NCI-H1694 treated with DMSO at 0.1 percent for 48 hours (cell line): ENCODE data around the gene KDM5B.
"Not testable (repeated sequence)": the region's sequence is repeated elsewhere in the genome, so short reads cannot be mapped to it uniquely, and the experiment has no call there.

Experiments
- DNase-seq: peaks from one replicate; lab custom pipeline; 2025; lab: John Stamatoyannopoulos, UW

The KDM5B gene

DNA sequence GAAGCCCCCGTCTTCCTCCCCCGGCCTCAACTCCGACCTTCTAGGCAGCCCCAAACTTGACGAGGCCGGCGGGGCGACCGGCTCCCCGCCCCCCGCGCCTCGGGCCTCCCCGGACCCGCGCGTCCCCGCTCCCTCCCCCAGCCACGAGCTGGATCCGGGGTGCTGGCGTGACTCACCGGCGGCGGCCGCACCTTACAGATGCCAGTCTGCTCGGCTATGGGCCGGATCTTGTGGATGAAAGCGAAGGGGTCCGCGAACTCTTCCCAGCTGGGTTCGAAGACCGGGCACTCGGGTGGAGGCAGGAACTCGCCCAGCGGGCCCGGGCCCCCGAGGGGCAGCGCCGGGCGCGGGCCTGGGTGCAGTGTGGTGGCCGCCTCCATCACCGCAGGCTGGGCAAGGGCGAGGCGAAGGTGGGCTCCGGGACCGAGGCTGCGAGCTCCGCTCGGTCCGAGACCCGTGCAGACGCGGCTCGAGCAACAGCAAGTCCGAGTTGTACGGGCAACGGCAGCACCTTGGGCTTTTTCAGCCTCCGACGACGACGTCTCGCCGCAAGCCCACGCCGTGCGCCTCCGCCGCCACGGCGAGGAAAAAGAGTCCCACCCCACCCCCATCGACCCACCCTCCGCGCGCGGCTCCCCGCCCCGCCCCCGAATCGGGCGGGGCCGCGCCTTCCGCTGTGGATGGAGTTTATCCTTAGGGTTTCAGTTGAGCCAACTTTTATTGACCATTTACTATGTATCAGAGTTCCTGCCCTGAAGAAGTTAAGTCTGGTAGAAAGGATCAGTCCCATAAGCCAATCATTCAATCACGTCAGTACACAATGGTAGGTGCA, at the start of gene KDM5B:
Gene KDM5B, minus strand, starts transcription at position 496 of the 832 bp plus-strand sequence. Its CDS starts 116 bp downstream, at position 380.
- DNase-seq, result no peak

DNA sequence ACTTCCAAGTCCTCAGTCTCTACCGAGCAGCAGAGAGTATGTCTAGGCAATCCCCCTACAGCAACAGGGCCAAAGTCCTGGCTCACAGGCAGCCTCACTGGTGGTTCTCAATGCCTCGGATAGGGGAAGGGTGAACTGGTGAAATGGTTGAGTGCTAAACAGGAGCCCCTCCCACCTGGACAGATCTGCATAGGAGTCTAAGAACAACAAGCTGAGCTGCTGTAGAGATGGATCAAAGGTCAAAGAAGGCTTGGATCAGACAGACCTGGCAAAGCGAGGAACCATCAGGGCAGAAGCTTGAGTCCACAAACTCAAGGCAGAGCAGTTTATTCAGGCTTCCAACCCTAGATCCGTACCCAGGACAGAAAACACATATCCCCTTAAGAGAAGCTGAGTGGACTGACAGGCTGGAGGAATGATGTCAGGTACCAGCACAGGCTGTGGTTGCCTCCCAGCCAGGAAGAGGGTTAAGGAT, 49.0 kb upstream of the KDM5B start:
- no peak for DNase-seq

DNA sequence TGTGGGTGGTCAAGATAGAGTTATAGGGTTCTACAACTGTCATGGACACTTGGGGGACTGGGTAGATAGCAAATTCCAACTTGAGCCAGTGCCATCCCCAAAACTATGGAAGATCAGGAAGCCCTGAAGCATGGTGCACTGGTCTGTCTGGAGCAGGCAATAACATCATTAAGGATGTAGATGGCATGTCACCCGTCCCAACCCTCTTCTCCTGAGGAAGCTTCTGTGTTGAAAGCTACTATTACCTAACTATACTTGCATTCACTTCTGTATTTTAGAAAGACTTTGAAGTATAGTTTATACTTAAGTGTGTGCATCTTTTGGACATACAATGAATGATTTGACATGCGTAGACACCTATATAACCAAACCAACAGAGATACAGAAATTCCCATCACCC, 47.8 kb upstream of the KDM5B start:
- DNase-seq, result no peak

DNA sequence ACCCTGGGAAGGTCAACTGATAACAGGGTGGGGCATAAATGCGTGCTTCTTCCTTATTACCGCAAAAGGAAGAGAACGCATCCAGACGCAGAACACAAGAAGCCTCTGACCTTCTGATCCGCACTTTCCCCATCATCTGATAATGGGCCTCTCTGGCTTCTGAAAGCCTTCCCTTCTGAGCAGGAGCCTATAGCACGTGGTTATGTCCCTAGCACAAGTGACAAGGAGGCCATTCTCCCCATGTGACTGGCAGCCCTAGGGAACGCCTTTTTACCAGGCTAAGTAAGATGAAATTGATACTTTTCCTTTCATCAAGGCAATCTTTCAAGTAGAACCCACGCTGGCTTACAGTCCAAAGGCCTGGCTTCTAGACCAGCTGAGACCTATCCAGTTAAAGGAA, 46.6 kb upstream of the KDM5B start:
- DNase-seq, result no peak

DNA sequence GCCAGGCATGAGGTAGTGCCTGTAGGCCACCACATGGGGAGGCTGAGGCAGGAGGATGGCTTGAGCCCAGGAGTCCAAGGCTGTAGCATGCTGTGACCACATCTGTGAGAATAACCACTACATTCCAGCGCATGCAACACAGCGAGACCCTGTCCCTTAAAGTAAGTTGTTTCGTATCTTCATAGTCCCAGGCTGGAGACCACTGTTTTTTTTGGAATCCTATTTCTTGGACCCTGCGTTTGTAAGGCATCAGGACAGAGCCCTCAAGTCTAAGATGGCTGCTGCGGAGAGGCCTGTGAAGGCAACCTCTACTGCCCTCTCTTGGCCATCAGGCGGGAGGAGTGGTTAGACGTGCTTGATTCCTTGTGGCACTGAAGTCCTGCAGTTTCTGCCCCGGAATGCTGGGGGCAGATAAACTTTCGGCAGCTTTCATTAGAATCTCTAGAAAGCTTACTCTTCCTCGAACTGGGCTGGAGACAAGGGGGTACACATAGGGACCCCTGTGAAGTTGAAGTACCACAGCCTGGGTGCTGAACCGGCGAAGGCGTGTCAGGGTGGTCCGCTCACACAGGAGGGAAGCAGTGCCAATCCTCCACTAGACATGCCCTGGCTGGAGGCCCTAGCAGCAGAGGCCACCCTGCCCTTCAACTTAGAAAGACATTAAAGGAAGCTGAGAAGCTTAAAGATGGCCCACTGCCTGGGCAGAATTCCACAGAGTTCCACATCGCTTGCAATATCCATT, 44.1 kb upstream of the KDM5B start:
- no peak for DNase-seq

DNA sequence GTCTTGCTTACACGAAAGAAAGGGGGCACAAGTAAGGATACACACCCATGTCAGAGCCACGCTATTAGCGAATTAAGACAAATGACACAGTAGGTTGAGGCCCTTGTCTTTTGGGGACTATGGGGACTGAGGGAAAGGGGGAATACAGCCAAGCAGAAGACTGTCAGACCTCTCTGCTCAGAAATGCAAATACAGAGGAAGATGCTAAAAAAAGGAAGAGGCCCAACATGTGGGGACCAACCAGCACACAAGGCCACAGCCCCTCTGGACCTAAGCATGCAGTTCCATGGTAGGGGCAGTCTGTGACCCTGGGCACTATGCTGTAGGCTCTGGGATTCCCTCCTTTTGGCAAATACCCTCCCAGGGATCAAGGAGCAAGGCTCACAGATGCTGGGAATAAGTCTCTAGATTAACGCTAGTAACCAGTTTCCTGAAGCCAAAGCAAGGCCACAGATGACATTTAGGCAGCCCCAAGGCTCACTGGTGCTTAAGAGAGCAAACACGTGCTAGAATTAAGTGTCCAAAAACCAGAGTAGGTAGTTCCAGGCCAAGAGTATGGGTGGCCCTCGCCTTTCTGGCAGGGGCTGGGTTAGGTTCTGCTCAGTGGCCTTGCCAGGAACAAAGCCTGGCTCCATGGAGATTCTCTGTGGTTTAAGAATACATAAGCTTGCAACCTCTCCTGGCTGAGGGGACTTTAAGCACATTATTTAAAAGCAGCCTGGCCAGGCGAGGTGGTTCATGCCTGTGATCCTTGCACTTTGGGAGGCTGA, 42.6 kb upstream of the KDM5B start:
- DNase-seq, result no peak

DNA sequence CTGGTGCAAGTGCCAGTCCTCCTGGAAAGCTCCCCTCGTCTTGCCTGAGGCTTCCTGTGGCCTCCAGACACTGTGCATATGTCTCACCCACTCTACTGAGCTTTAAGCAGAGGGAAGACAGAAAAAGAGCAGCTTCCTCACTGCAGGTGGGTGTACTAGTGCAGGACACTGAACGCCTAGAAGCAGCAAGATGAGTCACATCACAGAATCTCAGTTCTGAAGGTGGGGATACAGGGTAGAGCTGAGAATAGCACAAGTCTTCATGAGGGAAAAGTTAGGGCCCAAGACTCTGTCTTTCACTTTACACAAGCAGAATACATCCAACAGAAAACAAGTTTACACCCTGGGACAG, 39.9 kb upstream of the KDM5B start:
- no peak for DNase-seq

DNA sequence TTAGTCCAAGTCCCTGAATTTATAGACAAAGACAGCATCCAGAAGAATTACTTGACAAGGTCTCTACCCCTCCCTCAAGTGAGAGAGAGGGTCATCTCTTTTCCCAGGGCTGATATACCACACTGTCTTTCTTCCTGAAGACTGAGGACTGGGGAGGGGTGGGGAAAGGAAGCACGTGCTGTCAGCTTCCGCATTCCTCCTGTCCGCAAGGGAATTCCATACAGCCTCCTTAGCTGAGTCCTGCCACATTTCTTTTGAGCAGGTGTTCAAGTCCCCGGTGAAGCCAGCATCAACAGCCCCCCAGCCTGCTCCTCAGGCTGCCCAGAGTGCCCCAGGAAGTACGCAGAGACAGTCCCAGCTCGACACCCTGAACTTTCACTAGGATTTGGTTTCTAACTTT, 36.7 kb upstream of the KDM5B start:
- DNase-seq, result no peak

DNA sequence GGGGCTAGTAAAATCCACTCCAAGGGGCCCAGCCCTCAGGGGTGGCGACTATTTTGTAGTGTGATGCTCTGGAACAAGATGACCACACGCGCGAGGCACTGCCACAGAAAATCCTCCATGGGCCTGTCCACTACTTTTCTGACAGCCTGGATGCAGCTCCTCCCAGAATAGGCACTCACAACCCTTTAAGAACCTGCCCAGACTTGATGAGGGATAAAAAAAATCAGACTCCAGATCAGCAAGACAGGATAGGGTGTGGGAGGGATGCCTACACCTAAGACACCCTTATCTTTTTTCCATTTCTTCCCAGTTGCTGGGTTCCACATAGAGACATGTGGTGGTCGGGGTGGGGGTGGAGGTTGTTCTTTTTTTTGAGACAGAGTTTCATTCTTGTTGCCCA, 36.0 kb upstream of the KDM5B start:
- DNase-seq, result no peak

DNA sequence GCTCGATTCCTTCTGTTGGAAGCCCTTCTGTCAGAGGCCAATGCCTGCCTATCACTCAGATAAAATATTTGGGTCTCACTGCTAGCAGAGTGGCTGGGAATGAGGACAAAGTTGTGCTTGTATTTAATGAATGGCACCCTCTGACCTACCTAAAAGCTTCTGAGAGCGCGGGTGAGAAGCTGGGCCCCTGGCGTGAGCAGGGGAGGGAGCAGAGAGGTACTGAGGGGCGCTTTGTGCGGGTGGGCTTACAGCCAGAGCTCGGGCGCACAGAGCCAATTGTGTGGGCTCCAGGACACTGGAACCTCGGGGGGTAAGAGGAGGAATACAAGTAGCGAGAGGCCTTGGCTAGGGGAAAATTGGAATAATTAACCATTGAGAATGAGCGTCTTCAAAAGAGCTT, 34.9 kb upstream of the KDM5B start:
- no peak for DNase-seq

DNA sequence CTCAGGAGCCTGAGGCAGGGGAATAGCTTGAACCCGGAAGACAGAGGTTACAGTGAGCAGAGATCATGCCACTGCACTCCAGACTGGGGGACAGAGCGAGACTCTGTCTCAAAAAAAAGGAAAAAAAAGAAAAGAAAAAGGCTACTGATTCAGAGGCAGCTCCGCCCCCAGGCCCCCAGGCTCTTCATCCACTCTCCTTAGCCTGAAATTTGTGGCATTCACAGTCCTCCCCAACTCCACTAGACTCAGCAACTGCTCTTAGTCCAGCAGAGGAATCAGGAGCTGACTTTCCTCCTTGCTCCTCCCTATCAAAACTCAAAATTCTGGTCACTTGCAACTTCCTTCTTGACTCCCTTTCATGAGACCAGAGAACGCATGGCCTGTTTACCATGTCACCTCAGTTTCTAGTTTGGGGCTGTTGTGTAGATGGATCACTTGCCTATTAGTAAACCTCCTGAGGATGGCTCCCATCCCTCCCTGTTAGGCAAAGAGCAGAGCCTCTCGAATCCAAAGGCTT, 29.6 kb upstream of the KDM5B start:
- DNase-seq, result no peak

DNA sequence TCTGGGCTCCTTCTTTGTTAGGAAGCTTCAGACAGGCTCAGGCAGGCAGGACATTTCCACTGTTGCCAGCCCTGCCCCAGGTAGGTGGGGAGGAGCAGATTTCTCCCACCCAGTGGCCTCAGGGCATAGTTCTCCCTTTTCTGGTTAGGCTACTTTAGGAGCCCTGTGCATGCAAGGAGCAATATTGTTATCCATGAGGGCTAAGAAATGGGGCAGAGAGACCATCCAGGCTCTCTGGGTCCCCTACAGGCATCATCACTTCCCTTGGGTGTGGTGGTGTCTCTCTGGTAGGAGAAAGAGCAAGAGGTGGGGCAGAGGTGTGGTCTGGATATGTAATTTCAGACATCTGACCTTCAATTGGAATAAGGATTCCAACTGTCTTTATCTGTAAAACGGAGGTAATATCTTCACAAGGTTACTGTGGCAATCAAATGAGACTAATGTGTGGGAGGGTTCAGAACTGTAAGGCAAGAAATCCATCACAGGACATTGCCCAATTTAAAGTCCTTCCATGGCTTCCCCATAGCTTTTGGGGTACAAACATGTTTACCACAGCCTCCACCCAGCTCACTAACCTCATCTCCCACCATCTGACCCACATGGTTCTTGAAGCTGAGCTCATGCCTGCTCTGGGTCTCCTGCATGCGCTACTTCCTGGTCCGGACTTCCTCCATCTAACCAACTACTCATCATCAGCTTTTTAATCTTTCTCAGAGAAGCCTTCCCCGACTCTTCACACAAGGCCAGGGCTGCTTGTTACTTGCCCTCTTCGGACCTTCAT, 28.6 kb upstream of the KDM5B start:
- DNase-seq, result no peak

DNA sequence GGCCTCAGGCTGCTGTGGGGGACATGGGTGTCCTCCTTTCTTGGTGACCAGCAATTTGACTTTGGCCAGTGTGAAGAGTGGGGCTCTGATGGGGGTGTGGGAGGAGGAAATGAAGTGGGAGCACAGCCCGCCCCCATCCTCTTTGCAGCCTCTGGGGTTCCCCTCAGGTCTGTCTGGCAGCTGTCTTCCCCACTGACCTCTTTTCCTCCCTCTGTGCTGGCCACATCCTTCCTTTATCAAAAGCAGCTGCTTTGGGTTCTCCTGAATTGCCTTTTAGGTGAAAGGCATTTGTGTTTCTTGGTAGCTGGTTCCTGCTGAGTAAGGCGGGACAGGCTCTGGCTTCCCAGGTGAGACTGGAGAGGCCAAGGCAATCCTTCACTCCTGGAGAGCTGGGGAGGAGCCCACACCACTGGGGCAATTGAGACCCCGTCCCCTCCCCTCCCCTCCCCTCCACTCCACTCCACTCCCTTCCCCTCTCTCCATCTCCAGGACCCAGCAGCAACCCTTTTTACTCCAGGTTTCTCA, 27.4 kb upstream of the KDM5B start:
- DNase-seq, result no peak

DNA sequence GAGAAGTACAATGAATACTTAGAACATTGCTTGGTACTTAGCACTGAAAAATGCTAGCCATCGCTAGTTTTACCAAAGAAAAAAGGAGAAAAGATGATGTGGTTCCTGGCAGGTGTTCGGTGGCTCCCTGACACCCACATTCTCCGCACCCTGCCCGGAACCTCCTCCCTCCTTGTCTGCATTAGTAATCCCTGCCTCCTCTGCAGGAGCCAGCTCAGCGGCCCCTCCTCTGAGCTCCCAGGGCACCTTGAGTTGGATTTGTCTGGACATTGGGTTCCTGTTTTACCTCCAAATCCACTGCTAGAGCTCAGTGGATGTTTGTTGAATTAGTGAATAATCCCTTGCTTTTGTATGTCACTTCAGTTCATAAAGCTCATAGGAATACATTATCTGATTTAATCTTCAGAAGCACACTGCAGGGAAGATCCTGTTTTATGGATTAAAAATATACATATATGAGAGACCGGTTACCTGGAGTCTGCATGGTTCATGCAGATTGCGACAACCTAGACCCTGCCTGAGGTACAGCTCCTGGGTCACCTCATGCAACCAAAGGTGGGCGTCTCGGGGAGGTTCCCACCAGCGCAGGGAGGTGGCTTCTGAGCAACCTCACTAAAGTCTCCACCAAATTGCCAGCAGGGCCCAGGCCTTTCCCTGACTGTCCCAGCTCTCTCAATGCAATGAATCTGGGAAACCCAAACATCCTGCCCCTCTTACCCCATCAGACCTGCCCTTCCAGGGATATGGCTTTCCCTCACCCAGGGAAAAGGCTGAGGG, 26.7 kb upstream of the KDM5B start:
- no peak for DNase-seq

DNA sequence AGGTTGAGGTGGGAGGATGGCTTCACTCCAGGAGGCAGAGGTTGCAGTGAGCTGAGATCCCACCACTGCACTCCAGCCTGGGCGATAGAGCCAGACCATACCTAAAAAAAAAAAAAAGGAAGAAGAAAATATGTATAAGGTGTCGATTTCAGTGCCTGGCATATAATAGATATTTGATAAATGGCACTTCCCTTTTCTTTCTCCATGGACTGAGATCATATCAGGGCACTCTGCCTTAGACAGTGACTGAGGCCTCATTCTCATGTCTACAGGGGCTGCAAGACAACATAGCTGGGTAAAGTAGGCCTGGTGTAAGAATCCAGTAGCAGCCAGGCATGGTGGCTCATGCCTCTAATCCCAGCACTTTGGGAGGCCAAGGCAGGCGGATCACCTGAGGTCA, 23.7 kb upstream of the KDM5B start:
- no peak for DNase-seq

DNA sequence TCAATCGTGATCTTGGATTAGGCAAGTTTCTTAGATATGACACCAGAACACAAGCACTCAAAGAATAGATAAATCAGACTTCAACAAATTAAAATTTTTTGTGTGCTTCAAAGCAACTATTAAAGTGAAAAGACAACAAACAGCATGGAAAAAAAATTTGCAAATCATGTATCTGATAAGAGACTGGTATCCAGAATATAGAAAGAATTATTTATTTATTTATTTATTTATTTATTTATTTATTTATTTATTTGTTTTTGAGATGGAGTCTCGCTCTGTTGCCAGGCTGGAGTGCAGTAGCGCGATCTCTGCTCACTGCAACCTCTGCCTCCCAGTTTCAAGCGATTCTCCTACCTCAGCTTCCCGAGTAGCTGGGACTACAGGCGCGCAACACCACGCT, 21.0 kb upstream of the KDM5B start:
- not testable (repeated sequence) for DNase-seq

DNA sequence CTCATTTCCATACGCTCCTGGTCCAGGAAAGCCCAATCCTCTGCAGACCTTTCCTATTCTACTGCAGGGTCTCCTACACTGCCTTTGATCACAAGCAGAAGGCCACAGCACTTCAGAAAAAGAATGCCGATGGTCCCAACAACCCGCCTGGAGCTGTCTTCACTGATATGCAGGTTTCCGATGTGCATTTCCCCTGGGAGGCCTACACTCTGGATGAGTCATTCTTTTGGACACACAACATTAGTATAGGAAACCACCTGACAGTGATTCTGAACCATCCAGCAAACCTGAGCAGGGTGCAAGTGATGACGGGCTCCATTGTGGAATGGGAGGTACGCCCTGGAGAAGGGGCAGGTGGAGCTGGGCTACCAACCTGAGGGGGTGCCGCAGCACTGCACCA, 17.5 kb upstream of the KDM5B start:
- no peak for DNase-seq

DNA sequence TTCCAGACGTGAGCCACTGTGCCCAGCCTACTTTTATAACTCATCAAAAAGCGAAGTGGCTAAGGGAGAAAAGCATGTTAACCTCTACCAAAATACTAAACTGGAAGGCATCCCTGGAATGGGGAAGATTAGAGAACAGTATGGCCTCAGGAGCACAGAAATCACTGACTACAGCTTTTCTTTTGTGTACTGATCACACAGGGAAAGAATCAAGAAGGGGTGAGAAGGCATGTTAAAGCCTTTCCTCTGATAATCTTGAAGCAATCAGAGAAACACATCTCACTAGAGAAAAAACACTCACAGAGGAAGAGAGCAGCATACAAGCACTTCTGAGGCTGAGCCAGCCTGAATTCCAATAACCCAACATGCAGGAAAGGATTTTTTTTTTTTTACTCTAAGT, 13.2 kb upstream of the KDM5B start:
- DNase-seq, result no peak

DNA sequence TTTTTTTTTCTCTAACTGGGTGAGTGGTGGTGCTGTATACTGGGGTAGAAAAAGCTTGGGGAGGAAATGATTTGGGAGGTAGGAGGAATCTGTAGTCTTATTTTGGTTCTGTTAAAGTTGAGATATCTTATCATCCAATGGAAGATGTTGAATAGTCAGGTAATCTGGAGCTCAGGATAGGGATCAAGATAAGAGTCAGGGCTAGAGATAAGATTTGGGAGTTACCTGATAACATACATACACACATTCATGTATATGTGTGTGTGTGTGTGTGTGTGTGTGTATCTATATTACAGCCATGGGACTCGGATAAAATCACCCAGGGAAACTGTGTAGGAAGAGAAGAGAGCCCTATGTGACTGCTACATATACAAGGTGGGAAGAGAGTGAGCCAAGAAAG, 10.6 kb upstream of the KDM5B start:
- DNase-seq, result no peak

DNA sequence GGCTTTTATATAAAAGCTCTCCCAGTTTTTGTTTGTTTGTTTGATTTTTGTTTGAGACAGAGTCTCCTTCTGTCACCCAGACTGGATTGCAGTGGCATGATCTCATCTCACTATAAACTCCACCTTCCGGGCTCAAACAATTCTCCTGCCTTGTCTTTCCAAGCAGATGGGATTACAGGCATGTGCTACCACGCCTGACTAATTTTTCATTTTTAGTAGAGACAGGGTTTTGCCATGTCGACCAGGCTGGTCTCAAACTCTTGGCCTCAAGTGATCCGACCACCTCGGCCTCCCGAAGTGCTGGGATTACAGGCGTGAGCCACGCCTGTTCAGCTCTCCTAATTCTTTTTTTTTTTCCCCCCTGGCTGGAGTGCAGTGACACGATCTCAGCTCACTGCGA, 6.9 kb upstream of the KDM5B start:
- peak; percentile 17 for DNase-seq
